HL-60 (cell line): ENCODE results near the gene PNPLA2.

ENCODE experiments used
- DNase-seq, 2 experiments: peaks; one replicate each; pipeline ENCODE4 v3.0.0-alpha.2; 2010 to 2020; ENCODE audit warnings: low read depth in 1 of 2, low spot score in 1 of 2
- H3K27ac ChIP-seq: fragments of 250-450 bp; sonication (Bioruptor Pico); replicated peaks from 2 replicates; pipeline ENCODE4 v1.5.1; 2020; ENCODE audit warnings: mild to moderate bottlenecking, moderate library complexity
- H3K27me3 ChIP-seq: fragments of 250-450 bp; sonication (Bioruptor Pico); 2 replicates; pipeline ENCODE4 v1.5.1; 2021; ENCODE audit warnings: mild to moderate bottlenecking, moderate library complexity; ENCODE audit not compliant: insufficient read depth, poor library complexity, severe bottlenecking
- H3K4me3 ChIP-seq: replicated peaks from 2 replicates; pipeline ENCODE4 v1.5.1; 2011; ENCODE audit warnings: mild to moderate bottlenecking, control low read depth, low read length; ENCODE audit not compliant: insufficient read depth
- GABPA ChIP-seq: IDR thresholded peaks from 2 replicates; pipeline ENCODE4 v1.6.1; 2012; ENCODE audit warnings: low read depth
- POLR2AphosphoS5 ChIP-seq: IDR thresholded peaks from 2 replicates; pipeline ENCODE4 v1.6.1; 2012; ENCODE audit warnings: low read depth
- SPI1 ChIP-seq: IDR thresholded peaks from 2 replicates; pipeline ENCODE4 v1.6.1; 2012; ENCODE audit warnings: low read depth, mild to moderate bottlenecking, borderline replicate concordance
- TF ChIP-seq, protein P1 (sequence below): IDR thresholded peaks from one replicate; pipeline ENCODE4 v1.5.1; 2011; ENCODE audit warnings: low read length, control low read depth, inconsistent platforms; ENCODE audit not compliant: insufficient read depth
- TF ChIP-seq, protein P2 (sequence below): IDR thresholded peaks from 2 replicates; pipeline ENCODE4 v1.6.1; 2012; ENCODE audit warnings: low read depth; ENCODE audit not compliant: insufficient replicate concordance

Gene PNPLA2

DNA sequence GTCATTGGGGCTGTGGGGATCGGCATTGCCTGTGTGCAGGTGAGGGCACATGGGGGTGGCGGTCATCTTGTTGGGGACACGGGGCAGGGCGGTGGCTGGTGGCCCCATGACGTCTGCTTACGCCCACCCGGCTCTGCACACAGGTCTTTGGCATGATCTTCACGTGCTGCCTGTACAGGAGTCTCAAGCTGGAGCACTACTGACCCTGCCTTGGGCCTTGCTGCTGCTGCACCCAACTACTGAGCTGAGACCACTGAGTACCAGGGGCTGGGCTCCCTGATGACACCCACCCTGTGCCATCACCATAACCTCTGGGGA lies 19.2 kb downstream of the PNPLA2 start:
- no peak overlapping the region for H3K4me3 ChIP-seq
- H3K27me3 ChIP-seq, result no peaks in the 10 kb centered on the region
- TF ChIP-seq SPI1 (no peak), POLR2AphosphoS5 (no peak), GABPA (no peak)
- TF ChIP-seq, protein P1, sequence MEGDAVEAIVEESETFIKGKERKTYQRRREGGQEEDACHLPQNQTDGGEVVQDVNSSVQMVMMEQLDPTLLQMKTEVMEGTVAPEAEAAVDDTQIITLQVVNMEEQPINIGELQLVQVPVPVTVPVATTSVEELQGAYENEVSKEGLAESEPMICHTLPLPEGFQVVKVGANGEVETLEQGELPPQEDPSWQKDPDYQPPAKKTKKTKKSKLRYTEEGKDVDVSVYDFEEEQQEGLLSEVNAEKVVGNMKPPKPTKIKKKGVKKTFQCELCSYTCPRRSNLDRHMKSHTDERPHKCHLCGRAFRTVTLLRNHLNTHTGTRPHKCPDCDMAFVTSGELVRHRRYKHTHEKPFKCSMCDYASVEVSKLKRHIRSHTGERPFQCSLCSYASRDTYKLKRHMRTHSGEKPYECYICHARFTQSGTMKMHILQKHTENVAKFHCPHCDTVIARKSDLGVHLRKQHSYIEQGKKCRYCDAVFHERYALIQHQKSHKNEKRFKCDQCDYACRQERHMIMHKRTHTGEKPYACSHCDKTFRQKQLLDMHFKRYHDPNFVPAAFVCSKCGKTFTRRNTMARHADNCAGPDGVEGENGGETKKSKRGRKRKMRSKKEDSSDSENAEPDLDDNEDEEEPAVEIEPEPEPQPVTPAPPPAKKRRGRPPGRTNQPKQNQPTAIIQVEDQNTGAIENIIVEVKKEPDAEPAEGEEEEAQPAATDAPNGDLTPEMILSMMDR, result no peak
- TF ChIP-seq, protein P2, sequence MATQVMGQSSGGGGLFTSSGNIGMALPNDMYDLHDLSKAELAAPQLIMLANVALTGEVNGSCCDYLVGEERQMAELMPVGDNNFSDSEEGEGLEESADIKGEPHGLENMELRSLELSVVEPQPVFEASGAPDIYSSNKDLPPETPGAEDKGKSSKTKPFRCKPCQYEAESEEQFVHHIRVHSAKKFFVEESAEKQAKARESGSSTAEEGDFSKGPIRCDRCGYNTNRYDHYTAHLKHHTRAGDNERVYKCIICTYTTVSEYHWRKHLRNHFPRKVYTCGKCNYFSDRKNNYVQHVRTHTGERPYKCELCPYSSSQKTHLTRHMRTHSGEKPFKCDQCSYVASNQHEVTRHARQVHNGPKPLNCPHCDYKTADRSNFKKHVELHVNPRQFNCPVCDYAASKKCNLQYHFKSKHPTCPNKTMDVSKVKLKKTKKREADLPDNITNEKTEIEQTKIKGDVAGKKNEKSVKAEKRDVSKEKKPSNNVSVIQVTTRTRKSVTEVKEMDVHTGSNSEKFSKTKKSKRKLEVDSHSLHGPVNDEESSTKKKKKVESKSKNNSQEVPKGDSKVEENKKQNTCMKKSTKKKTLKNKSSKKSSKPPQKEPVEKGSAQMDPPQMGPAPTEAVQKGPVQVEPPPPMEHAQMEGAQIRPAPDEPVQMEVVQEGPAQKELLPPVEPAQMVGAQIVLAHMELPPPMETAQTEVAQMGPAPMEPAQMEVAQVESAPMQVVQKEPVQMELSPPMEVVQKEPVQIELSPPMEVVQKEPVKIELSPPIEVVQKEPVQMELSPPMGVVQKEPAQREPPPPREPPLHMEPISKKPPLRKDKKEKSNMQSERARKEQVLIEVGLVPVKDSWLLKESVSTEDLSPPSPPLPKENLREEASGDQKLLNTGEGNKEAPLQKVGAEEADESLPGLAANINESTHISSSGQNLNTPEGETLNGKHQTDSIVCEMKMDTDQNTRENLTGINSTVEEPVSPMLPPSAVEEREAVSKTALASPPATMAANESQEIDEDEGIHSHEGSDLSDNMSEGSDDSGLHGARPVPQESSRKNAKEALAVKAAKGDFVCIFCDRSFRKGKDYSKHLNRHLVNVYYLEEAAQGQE, result no peak
- H3K27ac ChIP-seq, result no peak overlapping the region
- DNase-seq, result no peak

DNA sequence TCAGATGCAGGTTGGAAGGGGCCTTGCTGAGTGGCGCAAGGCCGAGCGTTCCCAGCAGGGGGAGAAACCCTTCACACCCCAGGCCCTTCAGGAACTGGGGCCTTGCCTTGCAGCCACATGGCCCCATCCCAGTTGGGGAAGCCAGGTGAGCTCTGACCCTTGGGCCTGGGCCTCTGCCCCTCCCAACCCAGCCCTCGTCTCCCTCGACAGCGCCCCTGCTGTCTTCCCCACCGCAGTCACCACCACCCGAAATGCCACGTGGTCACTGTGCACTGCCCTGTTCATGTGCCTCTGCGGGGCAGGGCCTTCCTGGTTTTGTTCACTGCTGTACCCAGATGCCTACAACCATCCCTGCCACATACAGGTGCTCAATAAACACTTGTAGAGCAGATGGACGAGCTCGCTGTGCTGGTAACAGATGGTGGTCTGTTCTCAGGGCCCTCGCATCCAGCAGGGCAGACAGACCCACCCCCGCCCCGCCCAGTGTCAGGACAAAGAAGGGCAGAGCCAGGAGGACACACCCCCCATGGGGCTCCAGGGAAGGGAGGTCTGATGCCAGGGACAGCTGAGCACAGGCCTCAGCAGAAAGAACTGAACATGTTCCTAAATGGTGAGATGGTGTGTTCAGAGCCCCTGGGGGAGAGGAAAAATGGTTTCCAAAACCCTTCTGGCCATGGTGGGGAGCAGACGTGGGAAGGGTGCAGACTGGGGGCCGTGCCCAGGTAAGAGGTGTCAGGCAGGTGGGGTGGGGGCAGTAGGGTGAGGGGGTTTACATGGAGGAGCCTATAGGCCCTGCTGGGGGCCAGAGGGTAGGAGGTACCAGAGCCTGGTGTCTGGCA lies 19.9 kb downstream of the PNPLA2 start:
- H3K27ac ChIP-seq, result no peak overlapping the region

DNA sequence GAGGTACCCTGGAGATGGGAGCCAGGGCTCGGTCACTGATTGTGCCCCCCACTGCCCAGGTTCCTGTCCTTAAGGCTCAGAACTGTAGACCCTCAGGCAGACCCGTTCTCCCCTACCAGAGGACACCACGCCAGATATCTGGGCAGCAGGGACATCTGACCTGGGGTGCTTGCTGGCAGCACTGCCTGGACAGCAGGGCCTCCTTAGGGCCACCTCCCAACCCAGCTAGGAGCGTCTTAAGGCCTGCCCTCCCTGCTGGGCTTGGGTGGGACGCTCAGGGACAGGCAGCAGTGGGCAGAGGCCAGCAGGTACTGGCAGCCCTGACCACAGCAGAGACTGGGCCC lies 20.5 kb downstream of the PNPLA2 start:
- TF ChIP-seq SPI1, result no peak
- TF ChIP-seq POLR2AphosphoS5, result no peak
- TF ChIP-seq, protein P1, result no peak
- no peak for TF ChIP-seq GABPA
- Histone ChIP-seq H3K4me3 (no peak overlapping the region), H3K27me3 (no peaks in the 10 kb centered on the region), H3K27ac (no peak overlapping the region)
- no peak for DNase-seq

More for the DNA sequence above, 19.9 kb downstream of the PNPLA2 start:
- H3K4me3 ChIP-seq, result no peak overlapping the region
- no peak for DNase-seq
- no peaks in the 10 kb centered on the region for H3K27me3 ChIP-seq
- TF ChIP-seq POLR2AphosphoS5 (no peak; the same call in 1 of the 2 replicates), GABPA (no peak), SPI1 (no peak)
- TF ChIP-seq, protein P1, result no peak
- TF ChIP-seq, protein P2, result no peak
